Activated T-helper 1 cell treated with anti-CD3 and anti-CD28 coated beads, Interleukin-12 subunit alpha, Interleukin-12 subunit beta, Interleukin-2, Interleukin-4 antibody, amounts not matched to agents 30 ng/mL and 10 ng/mL and 1 ng/mL, durations not matched to agents 14 hours and 24 hours and 36 hours (primary cell): ENCODE data around the gene YPEL4. TPM values are rescaled to one million over a fixed set of nuclear protein-coding genes. Genes with fewer than 3 reads are reported as not detected.

Experiments
- total RNA-seq: library from RNA; stranded (reverse); gene quantifications from 2 replicates; pipeline ENCODE4 v1.2.3, GENCODE V29; 2022

The YPEL4 gene
- total RNA-seq, 1 donor from 2014 or later, result 0.26 TPM

Other genes with a start within 250 kb of the YPEL4 start
- 181 and 184 TPM in 2 replicates for gene SLC43A3, start 222.8 kb downstream of the YPEL4 start, total RNA-seq
- gene RTN4RL2, start 189.4 kb downstream of the YPEL4 start, total RNA-seq, result 0.54 TPM in 1 of 2 replicates, not detected in the other
- gene SLC43A1, start 134.2 kb downstream of the YPEL4 start, total RNA-seq, result 29.1 and 30.3 TPM in 2 replicates
- 98.2 and 99.6 TPM in 2 replicates for gene TIMM10, start 119.2 kb downstream of the YPEL4 start, total RNA-seq
- gene SMTNL1, start 112.3 kb downstream of the YPEL4 start, total RNA-seq, result not detected in 2 replicates
- 155 and 163 TPM in 2 replicates for gene UBE2L6, start 82.2 kb downstream of the YPEL4 start, total RNA-seq
- gene SERPING1, start 52.2 kb downstream of the YPEL4 start, total RNA-seq, result not detected in 2 replicates
- 17.8 and 19.1 TPM in 2 replicates for gene CLP1, start 7.8 kb upstream of the YPEL4 start, total RNA-seq
- 78.4 and 79.1 TPM in 2 replicates for gene ZDHHC5, start 18.2 kb upstream of the YPEL4 start, total RNA-seq
- gene MED19, start 62.3 kb upstream of the YPEL4 start, total RNA-seq, result 14.9 TPM in 2 replicates
- gene TMX2, start 62.7 kb upstream of the YPEL4 start, total RNA-seq, result 95.9 and 96.8 TPM in 2 replicates
- gene SELENOH, start 91.6 kb upstream of the YPEL4 start, total RNA-seq, result 211 and 232 TPM in 2 replicates
- 0.07 TPM in 1 of 2 replicates, not detected in the other for gene BTBD18, start 101.9 kb upstream of the YPEL4 start, total RNA-seq
- 6.4 and 9.9 TPM in 2 replicates for gene CTNND1, start 111.9 kb upstream of the YPEL4 start, total RNA-seq